ENCODE results near the gene MCRIP2. TPM values are rescaled to one million over a fixed set of nuclear protein-coding genes. Genes with fewer than 3 reads are reported as not detected.
A peak's percentile ranks its signal among the peaks of the same experiment; 100 is the strongest.

MCRIP2 gene
- total and polyA plus RNA-seq, 9 of the 15 experiments (the other 6 are each of a cell fraction or from before 2014, with no cell fraction given) = 0.80 to 120 (median 35.2) TPM

- no peak for TF ChIP-seq ZNF407 (IDR thresholded peaks at IDR 0.05; ENCODE audit: low read depth)
- peak; percentile 100 for TF ChIP-seq RB1 (IDR thresholded peaks at IDR 0.05; ENCODE audit: low read depth)
- TF ChIP-seq ID3 (CRISPR knock-in tag; IDR thresholded peaks at IDR 0.05) = no peak
- peak; percentile 86 for TF ChIP-seq ID3 (tag; IDR thresholded peaks at IDR 0.05)
- TF ChIP-seq ZNF3 (CRISPR knock-in tag; IDR thresholded peaks at IDR 0.05) = no peak
- peak; percentile 94 for TF ChIP-seq ETV5 (CRISPR knock-in tag; IDR thresholded peaks at IDR 0.05; ENCODE audit: low read depth)
- no peak for TF ChIP-seq SREBF1 (IDR thresholded peaks at IDR 0.05; ENCODE audit: borderline replicate concordance, low read depth, low read length)
- peak; percentile 68 for TF ChIP-seq SAP30 (IDR thresholded peaks at IDR 0.05; ENCODE audit: borderline replicate concordance, insufficient read depth, low read depth, low read length, poor library complexity, severe bottlenecking)
- peak in 1 of 2 experiments; percentile 57; a peak in 1 of 4 replicates for TF ChIP-seq TBL1XR1 (IDR thresholded peaks at IDR 0.05; ENCODE audit: low read length in 2 of 2)
- no peak for TF ChIP-seq BMI1 (IDR thresholded peaks at IDR 0.05; ENCODE audit: low read length)
- TF ChIP-seq CREM (IDR thresholded peaks at IDR 0.05; ENCODE audit: low read depth) = peak; percentile 75
- TF ChIP-seq GATAD2B (IDR thresholded peaks at IDR 0.05; ENCODE audit: borderline replicate concordance) = peak; percentile 95
- no peak for TF ChIP-seq ZNF239 (CRISPR knock-in tag; IDR thresholded peaks at IDR 0.05)
- no peak for TF ChIP-seq ZNF717 (CRISPR knock-in tag; IDR thresholded peaks at IDR 0.05)
- TF ChIP-seq NUFIP1 (IDR thresholded peaks at IDR 0.05; ENCODE audit: partially characterized antibody) = no peak
- TF ChIP-seq ZC3H11A (IDR thresholded peaks at IDR 0.05; ENCODE audit: low read depth, low read length) = no peak
- peak; percentile 72 for TF ChIP-seq ZFX (CRISPR knock-in tag; IDR thresholded peaks at IDR 0.05)
- TF ChIP-seq KDM2B (CRISPR knock-in tag; IDR thresholded peaks at IDR 0.05) = no peak
- no peak for TF ChIP-seq MLLT1 (IDR thresholded peaks at IDR 0.05)
- TF ChIP-seq SRSF3 (IDR thresholded peaks at IDR 0.05; ENCODE audit: insufficient read depth, low read length) = no peak
These were observed 26.3 kb downstream of the MCRIP2 start, which contains the start of gene RHOT2 (continued) for GRCh38 chr16:667780-668518.
